Nephron progenitor cell (in vitro differentiated cells): ENCODE data around the gene TBRG1.
A peak's percentile ranks its signal among the peaks of the same experiment; 100 is the strongest.

ENCODE experiments used
- DNase-seq: peaks from one replicate; pipeline ENCODE4 v3.0.0; 2021
- H3K27ac Mint-ChIP-seq: 2 replicates; pipeline ENCODE4 v1.8.0; 2021; ENCODE audit warnings: mild to moderate bottlenecking, moderate library complexity, mixed read lengths
- H3K27me3 Mint-ChIP-seq: 2 replicates; pipeline ENCODE4 v1.8.0; 2021; ENCODE audit warnings: mild to moderate bottlenecking, low read depth, mixed read lengths; ENCODE audit not compliant: poor library complexity
- H3K36me3 Mint-ChIP-seq: 2 replicates; pipeline ENCODE4 v1.8.0; 2021; ENCODE audit warnings: low read depth, mixed read lengths
- H3K4me1 Mint-ChIP-seq: 2 replicates; pipeline ENCODE4 v1.8.0; 2021; ENCODE audit warnings: mixed read lengths
- H3K4me3 Mint-ChIP-seq: 2 replicates; pipeline ENCODE4 v1.8.0; 2021; ENCODE audit warnings: mild to moderate bottlenecking, moderate library complexity, mixed read lengths
- H3K9me3 Mint-ChIP-seq: 2 replicates; pipeline ENCODE4 v1.8.0; 2021; ENCODE audit warnings: mild to moderate bottlenecking, moderate library complexity, mixed read lengths
- CTCF ChIP-seq: fragments of 200-600 bp; sonication (generic); IDR thresholded peaks from 2 replicates; pipeline ENCODE4 v1.5.0; 2021; ENCODE audit warnings: antibody characterized with exemption

Gene TBRG1, protein sequence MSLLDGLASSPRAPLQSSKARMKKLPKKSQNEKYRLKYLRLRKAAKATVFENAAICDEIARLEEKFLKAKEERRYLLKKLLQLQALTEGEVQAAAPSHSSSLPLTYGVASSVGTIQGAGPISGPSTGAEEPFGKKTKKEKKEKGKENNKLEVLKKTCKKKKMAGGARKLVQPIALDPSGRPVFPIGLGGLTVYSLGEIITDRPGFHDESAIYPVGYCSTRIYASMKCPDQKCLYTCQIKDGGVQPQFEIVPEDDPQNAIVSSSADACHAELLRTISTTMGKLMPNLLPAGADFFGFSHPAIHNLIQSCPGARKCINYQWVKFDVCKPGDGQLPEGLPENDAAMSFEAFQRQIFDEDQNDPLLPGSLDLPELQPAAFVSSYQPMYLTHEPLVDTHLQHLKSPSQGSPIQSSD

DNA sequence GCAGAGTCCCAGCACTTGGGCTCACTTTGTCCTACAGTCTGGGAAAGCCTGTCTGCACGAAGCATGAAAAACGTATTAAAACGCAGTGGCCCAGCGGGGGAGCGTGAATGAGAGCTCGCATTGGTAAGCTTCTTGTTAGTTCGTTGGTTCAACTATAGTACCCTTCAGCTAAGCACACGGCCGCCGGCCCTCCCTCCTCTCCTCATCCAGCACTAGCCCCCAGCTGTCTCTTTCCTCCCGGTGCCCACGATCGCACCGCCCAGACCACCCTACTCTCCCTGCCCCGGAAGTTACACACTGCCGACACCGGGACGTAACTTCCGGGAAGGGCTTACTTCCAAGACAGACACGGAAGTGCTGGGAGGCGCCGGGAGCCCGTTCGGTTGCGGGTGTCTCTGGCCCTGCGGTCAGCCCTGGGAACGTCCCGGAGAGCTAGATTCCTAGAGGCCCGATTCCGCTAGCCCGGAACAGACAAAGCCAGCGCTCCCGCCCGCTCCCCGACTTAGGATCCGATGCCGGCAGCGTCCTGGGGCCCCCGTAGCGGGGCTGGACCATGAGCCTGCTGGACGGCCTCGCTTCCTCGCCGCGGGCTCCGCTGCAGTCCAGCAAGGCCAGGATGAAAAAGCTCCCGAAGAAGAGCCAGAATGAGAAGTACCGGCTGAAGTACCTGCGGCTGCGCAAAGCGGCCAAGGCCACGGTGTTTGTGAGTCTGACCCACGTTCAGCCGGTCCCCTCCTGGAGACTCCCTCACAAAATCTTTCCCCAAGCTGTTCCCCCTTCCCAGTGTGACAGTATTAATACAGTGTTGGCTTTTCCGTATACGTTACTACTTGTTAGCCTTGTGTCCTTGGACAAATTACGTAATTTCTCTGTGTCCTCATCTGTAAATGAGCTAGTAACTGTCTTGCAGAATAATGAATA lies at the start of gene TBRG1:
TBRG1 (plus strand) TSS at position 334 of the 921 bp plus-strand sequence; CDS start at position 554, 220 bp downstream.
- Mint-ChIP-seq H3K9me3 (no peaks in the 10 kb centered on the region), H3K36me3 (peaks cover 17% of the 10 kb centered on the region), H3K27me3 (peaks cover 31% of the 10 kb centered on the region), H3K4me3 (peak within 1 kb of the TSS; percentile 97), H3K27ac (peak within 1 kb of the TSS; percentile 92), H3K4me1 (peaks cover 31% of the 10 kb centered on the region)
- peak; percentile 85 for DNase-seq
- TF ChIP-seq CTCF = no peak

GRCh38 chr11:124577716-124578427 lies 44.8 kb upstream of the TBRG1 start:
- Mint-ChIP-seq H3K36me3 (no peaks in the 10 kb centered on the region), H3K27ac (no peak overlapping the region), H3K9me3 (peaks cover 18% of the 10 kb centered on the region), H3K27me3 (no peaks in the 10 kb centered on the region), H3K4me1 (peaks cover 12% of the 10 kb centered on the region), H3K4me3 (no peak overlapping the region)
- no peak for DNase-seq
- no peak for TF ChIP-seq CTCF

DNA sequence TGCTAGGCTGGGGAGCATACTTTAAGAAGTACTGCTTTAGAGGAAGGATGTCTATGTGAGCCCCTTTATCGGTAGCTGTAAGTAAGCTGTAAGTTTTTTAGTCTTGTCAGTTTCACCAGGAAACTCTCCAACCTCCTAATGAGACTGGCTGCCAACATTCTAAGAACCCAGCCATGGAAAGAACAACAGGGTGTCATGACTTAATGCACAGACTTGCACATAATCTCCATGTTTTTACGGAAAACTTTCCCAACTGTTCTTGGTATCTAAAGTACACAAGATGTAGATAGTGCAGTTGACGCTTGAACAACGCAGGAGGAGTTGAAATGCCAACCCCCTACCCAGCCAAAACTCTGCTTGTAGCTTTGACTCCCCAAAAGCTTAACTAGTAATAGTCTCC lies 43.9 kb upstream of the TBRG1 start:
- peaks cover 9% of the 10 kb centered on the region for H3K9me3 Mint-ChIP-seq
- H3K27ac Mint-ChIP-seq = no peak overlapping the region
- no peaks in the 10 kb centered on the region for H3K27me3 Mint-ChIP-seq
- H3K36me3 Mint-ChIP-seq = no peaks in the 10 kb centered on the region
- DNase-seq = no peak
- TF ChIP-seq CTCF = no peak
- H3K4me1 Mint-ChIP-seq = peaks cover 12% of the 10 kb centered on the region
- H3K4me3 Mint-ChIP-seq = no peak overlapping the region

GRCh38 chr11:124581817-124582216 lies 40.8 kb upstream of the TBRG1 start:
- Mint-ChIP-seq H3K4me3 (no peak overlapping the region), H3K9me3 (no peaks in the 10 kb centered on the region), H3K36me3 (no peaks in the 10 kb centered on the region), H3K4me1 (peaks cover 17% of the 10 kb centered on the region), H3K27me3 (peaks cover 2% of the 10 kb centered on the region), H3K27ac (no peak overlapping the region)
- DNase-seq = no peak
- no peak for TF ChIP-seq CTCF

- H3K27ac Mint-ChIP-seq = no peak overlapping the region
- no peak overlapping the region for H3K4me3 Mint-ChIP-seq
- no peak for TF ChIP-seq CTCF
- no peaks in the 10 kb centered on the region for H3K36me3 Mint-ChIP-seq
- no peaks in the 10 kb centered on the region for H3K9me3 Mint-ChIP-seq
- H3K4me1 Mint-ChIP-seq = peaks cover 17% of the 10 kb centered on the region
- DNase-seq = no peak
- peaks cover 4% of the 10 kb centered on the region for H3K27me3 Mint-ChIP-seq
Observed at GRCh38 chr11:124582565-124582964, 40.1 kb upstream of the TBRG1 start.
